Stimulated activated CD8-positive, alpha-beta memory T cell treated with anti-CD3 and anti-CD28 coated beads, Interleukin-4, amount 100 ng/mL, for 24 hours (primary cell): Measurements from ENCODE around the gene RASGEF1B.
"Not testable (repeated sequence)": the region's sequence is repeated elsewhere in the genome, so short reads cannot be mapped to it uniquely, and the experiment has no call there.

Experiments used
- DNase-seq: peaks from one replicate; pipeline ENCODE4 v3.0.0-alpha.2; 2020; ENCODE audit warnings: low read depth

RASGEF1B gene

DNA sequence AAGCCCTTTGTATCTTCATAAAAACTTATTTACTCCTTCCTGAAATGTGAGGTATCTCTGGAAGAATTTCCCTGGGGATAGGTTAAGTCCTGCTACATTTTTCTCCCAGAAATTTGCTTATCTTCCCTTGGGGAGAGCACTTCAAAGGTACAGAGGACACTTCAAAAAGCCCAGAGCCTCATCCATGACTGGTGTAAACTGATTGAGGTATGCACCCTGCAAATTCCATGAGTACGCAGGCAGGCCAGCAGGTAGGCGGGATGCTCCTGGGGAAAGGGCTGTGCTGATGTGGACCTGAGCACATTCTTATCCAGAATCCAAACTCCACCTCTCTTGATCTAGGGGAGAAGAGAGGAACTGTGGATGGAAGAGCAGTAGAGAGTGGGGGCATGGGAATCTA, 26.3 kb upstream of the RASGEF1B start:
- DNase-seq: no peak

DNA sequence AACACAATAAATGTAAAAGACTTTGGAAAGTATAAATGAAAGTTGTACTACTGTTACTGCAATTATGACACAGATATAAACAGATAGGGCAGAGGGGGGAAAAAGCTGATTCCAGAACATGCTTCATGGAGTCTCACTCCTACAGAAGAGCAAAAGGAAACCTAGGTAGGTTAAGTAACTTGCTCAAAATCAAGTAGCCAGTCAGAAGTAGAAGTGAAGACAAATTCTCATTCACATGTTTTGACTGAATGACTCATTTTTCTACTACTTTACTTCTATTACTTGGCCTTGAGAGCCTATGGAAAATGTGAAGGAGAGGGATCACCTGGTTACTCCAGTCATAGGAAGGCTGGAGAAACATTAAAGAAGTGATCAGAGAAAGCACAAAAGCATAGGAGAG, 23.6 kb upstream of the RASGEF1B start:
- DNase-seq: no peak

GRCh38 chr4:81494031-81494431, 22.3 kb upstream of the RASGEF1B start:
- no peak for DNase-seq

- no peak for DNase-seq
Observed at GRCh38 chr4:81492606-81493230, 21.0 kb upstream of the RASGEF1B start.

DNA sequence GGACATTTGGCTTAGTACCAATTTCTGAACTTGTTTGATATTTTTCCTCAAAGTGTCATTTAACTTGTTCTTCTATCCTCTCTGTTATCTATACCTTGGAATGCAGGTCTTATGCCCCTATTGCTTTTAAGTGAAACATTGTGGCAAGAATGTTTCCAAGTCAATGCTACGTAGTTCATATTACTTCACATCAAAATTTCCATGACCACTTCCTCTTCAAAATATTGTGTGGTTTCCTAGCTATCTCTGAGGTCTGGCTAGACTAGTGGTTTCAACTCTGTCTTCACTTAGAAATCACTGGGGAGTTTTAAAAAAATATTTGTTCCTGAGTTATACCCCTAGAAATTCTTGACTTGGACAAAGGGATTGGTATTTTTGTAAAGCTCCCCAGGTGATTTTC, 20.2 kb upstream of the RASGEF1B start:
- no peak for DNase-seq

GRCh38 chr4:81490403-81491160, 18.9 kb upstream of the RASGEF1B start:
- no peak for DNase-seq

- no peak for DNase-seq
Observed at GRCh38 chr4:81486502-81486901, 14.8 kb upstream of the RASGEF1B start.

DNA sequence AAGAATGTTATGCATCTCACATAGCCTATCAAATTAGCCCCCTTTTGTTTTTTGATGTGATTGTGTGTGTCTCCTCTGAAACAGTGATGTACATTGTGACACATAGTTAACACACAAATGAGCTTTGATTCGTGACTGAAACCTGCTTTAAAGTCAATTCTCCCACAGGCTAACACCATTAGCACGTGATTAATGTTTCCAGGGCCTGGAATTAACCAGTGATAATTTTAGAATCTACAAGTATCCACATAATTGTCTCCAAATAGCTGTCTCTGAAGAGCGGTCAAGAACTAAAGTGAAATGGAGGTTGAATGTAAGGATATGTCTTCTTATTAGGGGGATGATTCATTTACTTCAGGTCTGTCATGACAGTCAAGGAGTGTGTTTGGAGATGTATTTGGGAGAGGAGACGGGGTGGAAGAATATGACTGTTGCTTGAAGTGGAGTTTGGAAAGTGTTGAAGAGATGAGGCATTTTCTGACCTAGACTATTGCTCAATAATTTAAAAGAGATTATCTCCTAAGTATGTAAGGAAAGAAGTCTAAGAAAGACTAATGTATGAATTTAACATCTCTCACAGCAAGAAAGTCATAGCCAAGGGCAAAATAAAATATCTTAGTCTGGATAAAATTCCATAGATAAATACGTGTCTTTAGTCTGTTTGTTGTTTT, 13.7 kb upstream of the RASGEF1B start:
- no peak for DNase-seq

- DNase-seq: no peak
Observed at GRCh38 chr4:81482326-81482725, 10.6 kb upstream of the RASGEF1B start.

DNA sequence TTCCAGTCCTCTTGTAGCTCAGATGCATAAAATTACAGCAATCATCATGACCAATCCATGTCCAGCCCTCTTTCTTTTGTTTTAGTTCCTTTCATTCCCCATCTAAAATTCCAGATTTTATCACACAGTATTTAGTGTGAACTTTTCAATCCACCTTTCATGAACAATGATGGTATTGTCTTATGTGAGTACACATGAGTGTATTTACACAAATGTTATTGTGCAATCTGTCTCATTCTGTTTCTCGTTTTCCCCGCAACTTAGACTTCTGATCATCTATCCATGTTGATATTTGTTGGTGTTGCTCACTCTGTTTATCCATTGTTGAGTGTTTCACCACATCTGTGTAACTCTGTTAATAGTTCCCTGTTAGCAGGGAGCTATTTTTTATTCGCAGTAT, 9.4 kb upstream of the RASGEF1B start:
- DNase-seq: no peak

DNA sequence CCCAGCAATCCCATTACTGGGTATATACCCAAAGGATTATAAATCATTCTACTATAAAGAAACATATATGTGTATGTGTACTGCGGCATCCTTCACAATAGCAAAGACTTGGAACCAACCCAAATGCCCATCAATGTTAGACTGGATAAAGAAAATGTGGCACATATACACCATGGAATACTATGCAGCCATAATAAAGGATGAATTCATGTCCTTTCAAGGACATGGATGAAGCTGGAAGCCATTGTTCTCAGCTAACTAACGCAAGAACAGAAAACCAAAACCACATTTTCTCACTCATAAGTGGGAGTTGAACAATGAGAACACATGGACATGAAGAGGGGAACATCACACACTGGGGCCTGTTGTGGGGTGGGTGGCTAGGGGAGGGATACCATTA, 7.9 kb upstream of the RASGEF1B start:
- not testable (repeated sequence) for DNase-seq

DNA sequence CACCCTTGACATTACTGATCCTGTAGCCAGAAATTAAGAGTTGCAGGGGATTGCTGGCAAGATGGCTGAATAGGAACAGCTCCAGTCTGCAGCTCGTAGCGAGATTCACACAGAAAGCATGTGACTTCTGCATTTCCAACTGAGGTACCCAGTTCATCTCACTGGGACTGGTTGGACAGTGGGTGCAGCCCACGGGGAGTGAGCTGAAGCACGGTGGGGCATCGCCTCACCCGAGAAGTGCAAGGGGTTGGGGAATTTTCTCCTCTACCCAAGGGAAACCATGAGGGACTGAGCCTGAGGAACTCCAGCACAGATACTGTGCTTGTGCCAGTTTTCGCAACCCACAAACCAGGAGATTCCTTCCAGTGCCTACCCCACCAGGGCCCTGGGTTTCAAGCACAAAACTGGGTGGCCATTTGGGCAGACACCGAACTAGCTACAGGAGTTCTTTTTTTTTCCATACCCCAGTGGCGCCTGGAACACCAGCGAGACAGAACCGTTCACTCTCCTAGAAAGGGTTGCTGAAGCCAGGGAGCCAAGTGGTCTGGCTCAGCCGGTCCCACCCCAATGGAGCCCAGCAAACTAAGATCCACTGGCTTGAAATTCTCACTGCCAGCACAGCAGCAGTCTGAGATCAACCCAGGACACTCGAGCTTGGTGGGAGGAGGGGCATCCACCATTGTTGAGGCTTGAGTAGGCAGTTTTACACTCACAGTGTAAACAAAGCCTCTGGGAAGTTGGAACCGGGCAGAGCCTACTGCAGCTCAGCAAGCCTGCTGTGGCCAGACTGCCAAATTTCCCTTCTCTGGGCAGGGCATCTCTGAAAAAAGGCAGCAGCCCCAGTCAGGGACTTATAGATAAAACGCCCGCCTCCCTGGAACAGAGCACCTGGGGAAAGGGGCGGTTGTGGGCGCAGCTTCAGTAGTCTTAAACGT, 1.9 kb upstream of the RASGEF1B start:
- not testable (repeated sequence) for DNase-seq

GRCh38 chr4:81472281-81473182, 825 bp upstream of the RASGEF1B start:
- DNase-seq: peak; percentile 14

GRCh38 chr4:81471298-81471587, 464 bp downstream of the RASGEF1B start:
- DNase-seq: no peak

- peak; percentile 15 for DNase-seq
Observed at GRCh38 chr4:81470456-81471297, 1.0 kb downstream of the RASGEF1B start.

DNA sequence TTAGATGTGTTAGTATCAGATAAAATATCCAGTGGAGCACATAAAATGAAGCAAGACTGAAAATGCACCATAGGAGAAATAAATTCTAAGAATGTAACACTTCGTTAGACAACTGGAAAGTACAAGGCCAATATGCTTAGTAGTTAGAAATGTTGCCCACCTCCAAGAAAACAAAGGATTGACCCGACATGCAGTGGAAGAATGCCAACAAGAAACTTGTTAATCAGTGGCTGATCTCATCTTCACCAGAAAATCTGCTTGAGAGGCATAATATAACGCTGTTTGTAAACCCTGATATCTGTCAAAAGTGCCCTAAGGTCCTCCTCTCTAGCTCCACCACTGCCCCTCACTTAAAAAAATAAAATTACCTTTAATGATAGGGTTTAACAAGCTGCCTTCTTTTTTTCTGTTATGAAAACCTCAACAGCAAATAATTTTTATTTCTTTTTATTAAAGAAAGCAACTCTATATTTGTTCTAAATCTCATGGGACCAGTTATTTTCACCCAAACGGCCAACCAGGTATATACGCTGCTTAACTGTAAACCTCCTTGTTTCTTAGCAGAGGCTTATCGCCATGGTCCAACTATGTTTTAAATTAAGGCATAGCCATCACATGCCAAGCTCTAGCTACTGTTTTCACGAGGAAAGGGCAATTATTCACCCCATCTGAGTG, 1.8 kb downstream of the RASGEF1B start:
- DNase-seq: no peak

DNA sequence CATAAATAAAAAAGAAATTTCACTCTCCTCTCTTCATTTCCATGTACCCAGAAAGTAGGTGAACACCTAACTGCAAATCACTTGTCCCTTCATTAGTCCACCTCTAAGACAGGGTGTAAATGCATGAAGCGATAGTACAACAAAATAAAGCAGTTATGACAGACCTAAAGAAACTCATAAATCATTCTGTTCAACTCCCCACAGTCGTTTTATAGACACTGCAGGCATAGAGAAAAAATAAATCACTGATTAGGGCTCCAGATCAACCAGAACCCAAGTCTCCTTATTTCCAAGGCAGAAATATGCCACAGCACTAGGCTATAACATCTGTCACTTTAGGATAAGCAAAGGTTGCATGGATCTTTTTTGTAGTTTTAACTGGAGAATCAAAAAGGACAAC, 3.0 kb downstream of the RASGEF1B start:
- DNase-seq: no peak

- no peak for DNase-seq
Observed at GRCh38 chr4:81467672-81467964, 4.1 kb downstream of the RASGEF1B start.

DNA sequence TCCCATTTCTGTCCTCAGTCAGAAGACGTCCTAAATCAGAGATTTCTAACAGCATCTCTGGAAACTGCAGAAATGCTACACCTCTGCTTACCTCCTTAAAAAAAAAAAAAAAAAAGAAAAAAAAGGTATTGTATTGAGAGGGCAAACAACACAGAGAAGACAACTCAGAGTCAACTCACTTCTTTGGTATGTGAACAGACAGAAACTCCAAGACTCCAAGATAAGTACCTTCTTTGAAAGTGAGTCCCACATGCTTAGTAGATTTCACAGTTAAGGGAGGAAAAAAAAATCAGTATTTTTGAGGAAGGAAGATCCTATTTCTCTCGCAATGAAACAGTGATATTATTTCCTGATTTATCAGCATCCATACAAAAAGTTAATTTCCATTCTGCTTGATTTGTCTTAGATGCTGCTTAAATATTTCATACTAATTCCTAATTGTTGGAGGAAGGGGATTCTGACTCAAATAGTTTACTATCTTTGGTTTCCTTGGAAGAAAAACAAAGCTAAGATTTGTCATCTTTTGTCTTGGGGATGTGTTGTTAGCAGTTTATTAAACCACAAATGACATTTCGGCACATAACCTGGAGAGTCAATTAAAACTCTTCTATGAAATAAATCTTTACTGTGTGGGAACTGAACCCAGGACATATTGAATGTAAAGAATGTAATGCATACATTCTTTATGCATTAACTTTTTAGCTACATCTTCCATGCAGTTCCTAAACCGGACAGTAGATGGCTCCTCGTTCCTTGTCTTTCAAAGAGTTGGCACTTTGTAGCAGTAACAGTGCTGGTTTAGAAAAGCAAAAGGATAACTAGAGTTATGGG, 4.7 kb downstream of the RASGEF1B start:
- DNase-seq: peak; percentile 34
